GM13977 (cell line): ENCODE results near the gene ATP8A2.

Source experiments
- DNase-seq: peaks from one replicate; pipeline ENCODE4 v3.0.0; 2012; ENCODE audit warnings: low spot score
- CTCF ChIP-seq: IDR thresholded peaks from 2 replicates; pipeline ENCODE4 v1.5.1; 2012; ENCODE audit warnings: mild to moderate bottlenecking, control low read depth; ENCODE audit not compliant: insufficient read depth; ENCODE audit errors: extremely low read depth, missing control alignments
- in situ Hi-C: fragments of 300-500 bp; cut with MboI; formaldehyde crosslinking; loops from one replicate; pipeline ENCODE4 v1.12.0; 2022; ENCODE audit warnings: low sequenced_read_pairs, low pct_unique_long_range_greater_than_20kb, mixed read lengths, inconsistent platforms; ENCODE audit not compliant: unreplicated experiment

Gene ATP8A2

GRCh38 chr13:25932365-25932764, 560.6 kb downstream of the ATP8A2 start:
- in situ Hi-C loops, result no loop called here
- TF ChIP-seq CTCF, result no peak
- DNase-seq, result no peak

- no peak for TF ChIP-seq CTCF
- no peak for DNase-seq
- in situ Hi-C loops, result no loop called here
Observed at GRCh38 chr13:25933520-25933919, 561.7 kb downstream of the ATP8A2 start.

- no peak for DNase-seq
- no peak for TF ChIP-seq CTCF
- in situ Hi-C loops, result no loop called here
Observed at GRCh38 chr13:25934127-25934526, 562.4 kb downstream of the ATP8A2 start.

GRCh38 chr13:25939961-25940687, 568.4 kb downstream of the ATP8A2 start:
- TF ChIP-seq CTCF, result no peak

GRCh38 chr13:25943081-25943480, 571.3 kb downstream of the ATP8A2 start:
- TF ChIP-seq CTCF, result no peak
- DNase-seq, result no peak
- in situ Hi-C loops, result no loop called here

More at GRCh38 chr13:25939961-25940687, 568.4 kb downstream of the ATP8A2 start:
- DNase-seq, result no peak
- in situ Hi-C loops, result no loop called here

GRCh38 chr13:25943658-25944057, 571.9 kb downstream of the ATP8A2 start:
- DNase-seq, result no peak
- in situ Hi-C loops, result no loop called here
- TF ChIP-seq CTCF, result no peak

- in situ Hi-C loops, result no loop called here
- no peak for TF ChIP-seq CTCF
- DNase-seq, result no peak
Observed at GRCh38 chr13:25945596-25945995, 573.8 kb downstream of the ATP8A2 start.
